ENCODE data around the gene USP17L25. TPM values are rescaled to one million over a fixed set of nuclear protein-coding genes. Genes with fewer than 3 reads are reported as not detected.
"Not testable (repeated sequence)": the region's sequence is repeated elsewhere in the genome, so short reads cannot be mapped to it uniquely, and the experiment has no call there.

USP17L25 gene
- not detected in 2 replicates for total RNA-seq (2014; rRNA removed; shearing (Covaris generic))

GRCh38 chr4:9329611-9330010, at the start of gene USP17L25:
Gene USP17L25, plus strand, starts transcription at chr4:9329911. Its CDS starts 0 bp downstream, at chr4:9329911.
- not testable (repeated sequence) for DNase-seq (ENCODE audit: low spot score)

- DNase-seq (ENCODE audit: low spot score): not testable (repeated sequence)
These were observed 5.5 kb upstream of the USP17L25 start for GRCh38 chr4:9324191-9324590.

GRCh38 chr4:9324865-9325264, 4.8 kb upstream of the USP17L25 start, which contains the start of gene USP17L24:
Gene USP17L24, plus strand, starts transcription at chr4:9325165. Its CDS starts 0 bp downstream, at chr4:9325165.
- not testable (repeated sequence) for DNase-seq (ENCODE audit: low spot score)

- not testable (repeated sequence) for DNase-seq (ENCODE audit: low spot score)
These were observed 4.6 kb downstream of the USP17L25 start, which contains the start of gene USP17L26 for GRCh38 chr4:9334358-9334757. Gene USP17L26, plus strand, starts transcription at chr4:9334658. Its CDS starts 0 bp downstream, at chr4:9334658.

- not testable (repeated sequence) for DNase-seq (ENCODE audit: low spot score)
These were observed 9.4 kb downstream of the USP17L25 start, which contains the start of gene USP17L5 for GRCh38 chr4:9339103-9339502. Gene USP17L5, plus strand, starts transcription at chr4:9339403. Its CDS starts 0 bp downstream, at chr4:9339403.

- not testable (repeated sequence) for DNase-seq (ENCODE audit: low spot score)
These were observed 14.1 kb downstream of the USP17L25 start, which contains the start of gene USP17L27 for GRCh38 chr4:9343848-9344247. Gene USP17L27, plus strand, starts transcription at chr4:9344148. Its CDS starts 0 bp downstream, at chr4:9344148.

GRCh38 chr4:9348593-9348992, 18.9 kb downstream of the USP17L25 start, which contains the start of gene USP17L28:
Gene USP17L28, plus strand, starts transcription at chr4:9348893. Its CDS starts 0 bp downstream, at chr4:9348893.
- not testable (repeated sequence) for DNase-seq (ENCODE audit: low spot score)

- not testable (repeated sequence) for DNase-seq (ENCODE audit: low spot score)
These were observed 21.2 kb downstream of the USP17L25 start for GRCh38 chr4:9350866-9351265.

GRCh38 chr4:9353338-9353737, 23.6 kb downstream of the USP17L25 start, which contains the start of gene USP17L29:
Gene USP17L29, plus strand, starts transcription at chr4:9353638. Its CDS starts 0 bp downstream, at chr4:9353638.
- not testable (repeated sequence) for DNase-seq (ENCODE audit: low spot score)

- DNase-seq (ENCODE audit: low spot score): not testable (repeated sequence)
These were observed 33.1 kb downstream of the USP17L25 start, which contains the start of gene USP17L30 for GRCh38 chr4:9362829-9363228. Gene USP17L30, plus strand, starts transcription at chr4:9363129. Its CDS starts 0 bp downstream, at chr4:9363129.

- DNase-seq (ENCODE audit: low spot score): not testable (repeated sequence)
These were observed 50.2 kb downstream of the USP17L25 start for GRCh38 chr4:9379881-9380280.

Other genes starting within 250 kb of the USP17L25 start
- gene FAM90A26, start 159.5 kb upstream of the USP17L25 start, total RNA-seq (2014; rRNA removed; shearing (Covaris generic)): not detected in 2 replicates
- not detected in 2 replicates for gene USP17L10, start 119.3 kb upstream of the USP17L25 start, total RNA-seq (2014; rRNA removed; shearing (Covaris generic))
- not detected in 2 replicates for gene USP17L11, start 114.5 kb upstream of the USP17L25 start, total RNA-seq (2014; rRNA removed; shearing (Covaris generic))
- not detected in 2 replicates for gene USP17L12, start 109.8 kb upstream of the USP17L25 start, total RNA-seq (2014; rRNA removed; shearing (Covaris generic))
- not detected in 2 replicates for gene USP17L13, start 105.0 kb upstream of the USP17L25 start, total RNA-seq (2014; rRNA removed; shearing (Covaris generic))
- gene USP17L15, start 95.5 kb upstream of the USP17L25 start, total RNA-seq (2014; rRNA removed; shearing (Covaris generic)): not detected in 2 replicates
- gene USP17L17, start 86.0 kb upstream of the USP17L25 start, total RNA-seq (2014; rRNA removed; shearing (Covaris generic)): not detected in 2 replicates
- not detected in 2 replicates for gene USP17L18, start 81.3 kb upstream of the USP17L25 start, total RNA-seq (2014; rRNA removed; shearing (Covaris generic))
- gene USP17L19, start 76.5 kb upstream of the USP17L25 start, total RNA-seq (2014; rRNA removed; shearing (Covaris generic)): not detected in 2 replicates
- not detected in 2 replicates for gene USP17L20, start 71.8 kb upstream of the USP17L25 start, total RNA-seq (2014; rRNA removed; shearing (Covaris generic))
- gene USP17L21, start 67.0 kb upstream of the USP17L25 start, total RNA-seq (2014; rRNA removed; shearing (Covaris generic)): not detected in 2 replicates
- 0.39 TPM in 1 of 2 replicates, not detected in the other for gene USP17L22, start 62.3 kb upstream of the USP17L25 start, total RNA-seq (2014; rRNA removed; shearing (Covaris generic))
- not detected in 2 replicates for gene USP17L24, start 4.7 kb upstream of the USP17L25 start, total RNA-seq (2014; rRNA removed; shearing (Covaris generic))
- gene USP17L26, start 4.7 kb downstream of the USP17L25 start, total RNA-seq (2014; rRNA removed; shearing (Covaris generic)): not detected in 2 replicates
- gene USP17L5, start 9.5 kb downstream of the USP17L25 start, total RNA-seq (2014; rRNA removed; shearing (Covaris generic)): not detected in 2 replicates
- not detected in 2 replicates for gene USP17L27, start 14.2 kb downstream of the USP17L25 start, total RNA-seq (2014; rRNA removed; shearing (Covaris generic))
- gene USP17L28, start 19.0 kb downstream of the USP17L25 start, total RNA-seq (2014; rRNA removed; shearing (Covaris generic)): not detected in 2 replicates
- not detected in 2 replicates for gene USP17L29, start 23.7 kb downstream of the USP17L25 start, total RNA-seq (2014; rRNA removed; shearing (Covaris generic))
- gene USP17L30, start 33.2 kb downstream of the USP17L25 start, total RNA-seq (2014; rRNA removed; shearing (Covaris generic)): not detected in 2 replicates
- not detected in 2 replicates for gene DEFB131A, start 114.5 kb downstream of the USP17L25 start, total RNA-seq (2014; rRNA removed; shearing (Covaris generic))

Measured in HT-29 (cell line).